Measurements from ENCODE around the gene SLC17A9.
A peak's percentile ranks its signal among the peaks of the same experiment; 100 is the strongest.

SLC17A9 gene

GRCh38 chr20:62923669-62924441 is 28.7 kb upstream of the SLC17A9 start:
- no peak for TF ChIP-seq CTCF (conservative IDR thresholded peaks at IDR 0.05; ENCODE audit: low read depth)
- ChIA-PET CTCF (interaction anchor here (0.6 to 1.4 kb wide), 5 partner anchors 14 to 25 kb away, joined by 3 to 8 read pairs (median 3); no protein-coding TSS in a partner anchor), POLR2A (ENCODE audit: low non-redundant PET) (interaction anchor here (1.0 kb wide), 1 partner anchor 14 kb away, joined by 5 read pairs; the partner anchor contains the start of gene GID8)
- peak overlapping the region; percentile 95 for H3K27ac ChIP-seq
- DNase-seq (ENCODE audit: low spot score) = no peak

DNA sequence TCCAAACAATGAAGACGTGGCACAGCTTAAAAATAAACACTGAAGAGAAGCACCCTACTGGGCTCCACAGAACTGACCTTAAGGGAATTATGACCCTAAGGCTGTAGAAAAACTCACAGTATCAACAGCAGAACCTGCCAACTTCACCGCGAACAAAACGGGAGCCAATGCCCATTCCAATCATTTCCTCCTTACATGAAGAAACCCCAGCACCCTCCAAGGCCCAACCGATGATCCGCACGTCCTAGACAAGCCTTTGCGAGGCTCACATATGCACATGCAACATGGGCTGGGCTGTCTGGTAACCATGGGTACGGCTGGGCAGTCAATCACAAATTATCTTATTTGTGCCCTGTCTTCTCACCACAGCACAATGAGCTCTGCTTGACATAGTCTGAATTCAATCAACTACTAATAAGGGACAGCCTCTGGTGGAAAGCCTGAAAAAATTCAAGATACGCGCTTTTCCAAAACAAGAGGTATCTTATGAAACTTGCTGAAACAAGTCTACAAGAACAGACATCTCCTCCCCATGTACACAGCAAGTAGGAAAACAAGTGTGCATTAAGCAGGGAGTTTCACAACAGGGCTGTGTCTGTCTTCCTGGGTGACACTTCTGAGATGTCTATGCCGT is 27.9 kb upstream of the SLC17A9 start:
- no peak for TF ChIP-seq CTCF (conservative IDR thresholded peaks at IDR 0.05; ENCODE audit: low read depth)
- POLR2A ChIA-PET (ENCODE audit: low non-redundant PET) = interaction anchor here (1.0 kb wide), 2 partner anchors 8 to 13 kb away, joined by 4 to 5 read pairs; partner anchors contain the start of gene GID8
- peak; percentile 76 for DNase-seq (ENCODE audit: low spot score)
- CTCF ChIA-PET = interaction anchor here (0.6 to 1.4 kb wide), 3 partner anchors 13 to 21 kb away, joined by 3 read pairs; no protein-coding TSS in a partner anchor
- H3K27ac ChIP-seq = peak overlapping the region; percentile 95

DNA sequence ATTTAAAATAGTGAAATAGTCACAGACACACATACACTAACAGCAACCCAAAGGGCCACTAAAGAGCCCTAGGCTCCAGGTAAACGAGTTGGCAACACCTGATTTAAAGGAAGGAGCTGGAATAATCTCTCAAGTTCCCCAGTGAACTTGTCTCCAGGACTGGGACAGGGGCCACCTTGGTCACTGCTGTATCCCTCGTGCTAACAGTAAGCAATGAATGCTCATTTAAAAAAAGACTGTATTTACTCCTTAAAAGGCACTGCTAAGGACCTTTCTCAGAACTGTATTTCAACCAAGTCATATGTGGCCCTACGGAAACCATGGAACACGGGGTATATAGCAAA is 27.5 kb upstream of the SLC17A9 start:
- no peak for TF ChIP-seq CTCF (conservative IDR thresholded peaks at IDR 0.05; ENCODE audit: low read depth)
- POLR2A ChIA-PET (ENCODE audit: low non-redundant PET) = interaction anchor here (1.0 kb wide), 1 partner anchor 8 kb away, joined by 4 read pairs; no protein-coding TSS in a partner anchor
- CTCF ChIA-PET = interaction anchor here (1.4 kb wide), 1 partner anchor 12 kb away, joined by 3 read pairs; no protein-coding TSS in a partner anchor
- peak overlapping the region; percentile 95 for H3K27ac ChIP-seq
- DNase-seq (ENCODE audit: low spot score) = no peak

DNA sequence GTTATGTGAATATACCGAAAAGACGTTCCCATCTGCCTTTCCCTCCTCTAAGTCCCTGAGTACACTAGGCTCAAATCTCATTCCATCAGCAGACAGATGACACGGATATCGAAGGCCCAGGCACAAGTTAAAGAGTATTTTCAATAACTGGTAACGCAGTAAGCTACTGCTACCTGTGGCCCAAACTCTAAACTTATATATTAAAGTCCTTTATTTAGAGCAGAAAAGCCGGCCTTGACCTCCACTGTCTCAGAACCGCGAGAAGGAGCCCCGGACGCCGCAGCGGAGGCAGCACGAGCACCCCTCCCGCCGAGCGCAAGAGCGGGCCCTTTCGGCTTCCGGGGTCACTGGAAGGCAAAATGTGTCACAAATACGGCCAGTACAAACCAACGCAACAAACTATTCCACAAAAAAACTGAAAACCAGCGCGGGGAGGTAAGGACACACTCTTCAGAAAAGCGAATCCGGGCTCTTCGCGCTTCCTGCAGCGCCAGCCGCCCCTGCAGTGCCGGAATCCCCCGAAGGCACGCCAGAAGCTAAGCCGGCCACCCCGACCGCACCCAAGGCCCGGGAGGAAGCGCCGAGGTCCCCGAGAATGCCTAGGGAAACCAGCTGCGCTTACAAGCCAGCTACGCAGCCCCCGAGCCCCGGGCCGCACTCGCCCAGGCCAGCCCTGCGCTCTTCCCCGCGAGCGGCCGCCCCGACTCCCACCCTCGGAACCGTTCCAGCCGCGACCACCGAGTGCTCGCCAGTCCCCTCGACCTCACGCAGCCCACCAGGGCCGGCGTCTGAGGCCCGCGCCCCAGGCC is 26.9 kb upstream of the SLC17A9 start:
- CTCF ChIA-PET = interaction anchor here (0.6 to 0.7 kb wide), 2 partner anchors 12 to 26 kb away, joined by 3 to 5 read pairs; no protein-coding TSS in a partner anchor
- no peak for DNase-seq (ENCODE audit: low spot score)
- no peak for TF ChIP-seq CTCF (conservative IDR thresholded peaks at IDR 0.05; ENCODE audit: low read depth)
- H3K27ac ChIP-seq = peak overlapping the region; percentile 95
- POLR2A ChIA-PET (ENCODE audit: low non-redundant PET) = interaction anchor here (1.0 kb wide), 1 partner anchor 9 kb away, joined by 4 read pairs; no protein-coding TSS in a partner anchor

DNA sequence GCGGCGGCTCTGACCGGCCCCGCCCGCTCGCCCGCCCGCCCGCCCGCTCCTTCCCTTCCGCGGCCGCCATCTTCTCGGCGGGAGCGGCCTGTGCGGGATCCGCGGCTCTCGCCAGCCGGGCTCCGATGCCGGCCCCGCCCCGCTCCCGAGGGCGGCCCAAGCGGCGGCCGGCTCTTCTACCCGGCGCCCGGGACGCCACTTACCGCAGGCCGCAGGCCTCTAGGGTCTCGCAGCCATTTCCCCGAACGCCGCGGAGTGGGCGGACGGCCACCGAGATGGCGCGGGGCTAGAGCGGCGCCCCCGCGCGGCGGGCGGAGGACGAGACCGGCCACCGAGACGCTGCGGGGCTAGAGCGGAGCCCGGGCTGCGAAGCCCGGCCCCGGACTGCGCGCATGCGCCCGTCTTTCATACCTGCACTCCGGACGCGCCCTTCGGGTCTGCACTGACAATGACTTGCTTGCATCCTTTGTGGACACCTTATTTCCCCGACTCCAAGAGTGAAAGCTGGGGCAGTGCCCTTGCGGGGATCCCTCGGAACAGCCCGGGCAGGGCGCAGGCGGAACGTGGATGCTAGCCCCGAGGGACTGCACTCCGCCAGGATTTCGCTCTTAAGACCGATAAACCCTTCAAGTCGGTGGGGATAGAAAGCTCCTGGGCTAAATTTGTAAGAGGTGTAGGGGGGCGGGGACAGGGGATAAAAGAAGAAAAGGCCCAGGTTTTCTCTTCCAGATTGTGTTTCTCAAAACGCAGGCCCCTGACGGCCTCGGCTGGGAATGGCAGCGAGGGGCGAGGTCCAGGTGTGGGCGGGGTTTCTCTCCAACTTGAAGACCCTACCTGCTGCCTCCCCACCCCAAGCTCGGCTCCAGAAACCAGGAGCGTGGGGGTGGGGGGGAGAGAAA is 26.0 kb upstream of the SLC17A9 start, which contains the start of gene DIDO1:
DIDO1 (minus strand) TSS at position 277 of the 899 bp plus-strand sequence.
- ChIA-PET CTCF (interaction anchor here (0.6 to 1.0 kb wide), 6 partner anchors 10 to 334 kb away, joined by 3 to 6 read pairs (median 3); no protein-coding TSS in a partner anchor), POLR2A (ENCODE audit: low non-redundant PET) (interaction anchor here (0.6 to 1.3 kb wide), 3 partner anchors 11 to 539 kb away, joined by 3 to 4 read pairs (median 4); partner anchors contain the start of gene GID8)
- TF ChIP-seq CTCF (conservative IDR thresholded peaks at IDR 0.05; ENCODE audit: low read depth) = peak; percentile 80
- H3K27ac ChIP-seq = peak within 1 kb of the TSS; percentile 95
- peak; percentile 99 for DNase-seq (ENCODE audit: low spot score)
